ENCODE measurements around the gene CALHM3.
A peak's percentile ranks its signal among the peaks of the same experiment; 100 is the strongest.

Gene CALHM3

GRCh38 chr10:103444478-103444877 lies 34.6 kb downstream of the CALHM3 start:
- no peak for DNase-seq (ENCODE audit: low read depth in 1 of 2, low spot score in 1 of 2)
- Histone ChIP-seq H3K27me3 (ENCODE audit: insufficient read depth, poor library complexity, severe bottlenecking) (no peaks in the 10 kb centered on the region), H3K4me3 (replicated peaks; ENCODE audit: insufficient read depth, low read length) (no peak overlapping the region), H3K27ac (replicated peaks) (no peak overlapping the region)
- no peak for TF ChIP-seq POLR2AphosphoS5 (IDR thresholded peaks at IDR 0.05; ENCODE audit: low read depth)
- TF ChIP-seq, protein P1, sequence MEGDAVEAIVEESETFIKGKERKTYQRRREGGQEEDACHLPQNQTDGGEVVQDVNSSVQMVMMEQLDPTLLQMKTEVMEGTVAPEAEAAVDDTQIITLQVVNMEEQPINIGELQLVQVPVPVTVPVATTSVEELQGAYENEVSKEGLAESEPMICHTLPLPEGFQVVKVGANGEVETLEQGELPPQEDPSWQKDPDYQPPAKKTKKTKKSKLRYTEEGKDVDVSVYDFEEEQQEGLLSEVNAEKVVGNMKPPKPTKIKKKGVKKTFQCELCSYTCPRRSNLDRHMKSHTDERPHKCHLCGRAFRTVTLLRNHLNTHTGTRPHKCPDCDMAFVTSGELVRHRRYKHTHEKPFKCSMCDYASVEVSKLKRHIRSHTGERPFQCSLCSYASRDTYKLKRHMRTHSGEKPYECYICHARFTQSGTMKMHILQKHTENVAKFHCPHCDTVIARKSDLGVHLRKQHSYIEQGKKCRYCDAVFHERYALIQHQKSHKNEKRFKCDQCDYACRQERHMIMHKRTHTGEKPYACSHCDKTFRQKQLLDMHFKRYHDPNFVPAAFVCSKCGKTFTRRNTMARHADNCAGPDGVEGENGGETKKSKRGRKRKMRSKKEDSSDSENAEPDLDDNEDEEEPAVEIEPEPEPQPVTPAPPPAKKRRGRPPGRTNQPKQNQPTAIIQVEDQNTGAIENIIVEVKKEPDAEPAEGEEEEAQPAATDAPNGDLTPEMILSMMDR (IDR thresholded peaks at IDR 0.05; ENCODE audit: insufficient read depth, low read length): no peak

DNA sequence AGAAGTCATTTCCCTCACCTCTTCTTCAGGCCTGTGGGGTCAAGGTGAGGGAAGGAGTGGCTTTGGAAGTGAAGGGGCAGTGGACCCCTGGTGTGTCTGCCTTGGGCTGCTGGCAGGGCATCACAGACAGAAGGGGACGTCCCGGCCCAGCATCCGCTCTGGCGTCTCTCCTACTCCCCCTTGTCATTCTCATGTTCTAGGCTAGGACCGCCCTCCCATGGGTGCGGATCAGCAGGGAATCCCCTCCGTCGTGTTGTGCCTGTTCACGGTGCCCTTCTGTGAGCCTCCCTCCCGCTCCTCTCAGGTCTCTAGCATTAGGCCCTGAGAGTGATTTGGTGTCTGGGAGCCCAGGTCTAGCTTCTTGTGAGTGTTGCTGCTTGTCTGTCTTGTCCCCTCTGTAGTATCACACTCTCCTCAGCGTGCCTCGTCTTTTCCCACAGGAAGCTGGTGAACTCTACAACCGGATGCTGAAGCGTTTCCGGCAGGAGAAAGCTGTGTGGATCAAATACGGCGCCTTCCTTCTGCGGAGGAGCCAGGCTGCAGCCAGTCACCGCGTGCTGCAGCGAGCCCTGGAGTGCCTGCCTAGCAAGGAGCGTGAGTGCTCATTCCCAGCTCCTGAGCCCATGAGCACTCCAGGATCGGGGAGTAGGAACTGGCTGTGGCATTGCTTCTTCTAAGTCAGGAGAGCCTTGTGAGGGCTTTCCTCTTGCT lies 35.4 kb downstream of the CALHM3 start:
- H3K4me3 ChIP-seq (replicated peaks; ENCODE audit: insufficient read depth, low read length): no peak overlapping the region
- H3K27me3 ChIP-seq (ENCODE audit: insufficient read depth, poor library complexity, severe bottlenecking): no peaks in the 10 kb centered on the region
- TF ChIP-seq SPI1 (IDR thresholded peaks at IDR 0.05; ENCODE audit: borderline replicate concordance, low read depth) (no peak), POLR2AphosphoS5 (IDR thresholded peaks at IDR 0.05; ENCODE audit: low read depth) (no peak), REST (IDR thresholded peaks at IDR 0.05; ENCODE audit: insufficient replicate concordance, low read depth) (no peak), GABPA (IDR thresholded peaks at IDR 0.05; ENCODE audit: low read depth) (no peak)
- TF ChIP-seq, protein P1 (IDR thresholded peaks at IDR 0.05; ENCODE audit: insufficient read depth, low read length): no peak
- no peak overlapping the region for H3K27ac ChIP-seq (replicated peaks)
- no peak for DNase-seq (ENCODE audit: low read depth in 1 of 2, low spot score in 1 of 2)

DNA sequence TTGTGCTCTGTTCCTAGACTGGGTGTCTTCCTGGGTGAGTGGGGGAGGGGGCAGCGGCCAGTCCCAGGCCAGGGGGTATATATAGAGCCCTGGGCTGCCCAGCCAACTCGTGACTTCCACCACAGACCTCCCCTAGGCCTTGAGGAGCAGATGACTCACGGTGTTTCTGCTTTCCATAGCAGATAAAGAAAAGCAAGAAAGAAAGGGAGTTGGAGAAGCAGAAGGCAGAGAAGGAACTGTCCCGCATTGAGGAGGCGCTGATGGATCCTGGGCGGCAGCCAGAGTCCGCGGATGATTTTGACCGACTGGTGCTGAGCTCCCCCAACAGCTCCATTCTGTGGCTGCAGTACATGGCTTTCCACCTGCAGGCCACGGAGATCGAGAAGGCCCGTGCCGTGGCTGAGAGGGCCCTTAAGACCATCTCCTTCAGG lies 37.0 kb downstream of the CALHM3 start:
- Histone ChIP-seq H3K27me3 (ENCODE audit: insufficient read depth, poor library complexity, severe bottlenecking) (no peaks in the 10 kb centered on the region), H3K4me3 (replicated peaks; ENCODE audit: insufficient read depth, low read length) (no peak overlapping the region), H3K27ac (replicated peaks) (0 out of 2 replicates have a peak overlapping the region, but pooled peaks have one; percentile 2)
- TF ChIP-seq REST (IDR thresholded peaks at IDR 0.05; ENCODE audit: insufficient replicate concordance, low read depth) (no peak), SPI1 (IDR thresholded peaks at IDR 0.05; ENCODE audit: borderline replicate concordance, low read depth) (no peak), POLR2AphosphoS5 (IDR thresholded peaks at IDR 0.05; ENCODE audit: low read depth) (no peak), GABPA (IDR thresholded peaks at IDR 0.05; ENCODE audit: low read depth) (no peak)
- TF ChIP-seq, protein P1 (IDR thresholded peaks at IDR 0.05; ENCODE audit: insufficient read depth, low read length): no peak
- DNase-seq (ENCODE audit: low read depth in 1 of 2, low spot score in 1 of 2): peak in 1 of 2 experiments; percentile 31

GRCh38 chr10:103441611-103442010 lies 37.4 kb downstream of the CALHM3 start:
- Histone ChIP-seq H3K27ac (replicated peaks) (0 out of 2 replicates have a peak overlapping the region, but pooled peaks have one; percentile 2), H3K4me3 (replicated peaks; ENCODE audit: insufficient read depth, low read length) (no peak overlapping the region), H3K27me3 (ENCODE audit: insufficient read depth, poor library complexity, severe bottlenecking) (no peaks in the 10 kb centered on the region)
- DNase-seq (ENCODE audit: low read depth in 1 of 2, low spot score in 1 of 2): no peak
- TF ChIP-seq SPI1 (IDR thresholded peaks at IDR 0.05; ENCODE audit: borderline replicate concordance, low read depth) (no peak), REST (IDR thresholded peaks at IDR 0.05; ENCODE audit: insufficient replicate concordance, low read depth) (no peak), POLR2AphosphoS5 (IDR thresholded peaks at IDR 0.05; ENCODE audit: low read depth) (no peak), GABPA (IDR thresholded peaks at IDR 0.05; ENCODE audit: low read depth) (no peak)
- TF ChIP-seq, protein P1 (IDR thresholded peaks at IDR 0.05; ENCODE audit: insufficient read depth, low read length): no peak

Data from HL-60 (cell line).